Myocyte (in vitro differentiated cells): Measurements from ENCODE around the gene PRKCZ. TPM values are rescaled to one million over a fixed set of nuclear protein-coding genes. Genes with fewer than 3 reads are reported as not detected.

Experiments used
- DNase-seq: peaks from one replicate; pipeline ENCODE4 v3.0.0-alpha.2; 2012; ENCODE audit warnings: low read depth
- total RNA-seq: library from RNA; depleted of rRNA; stranded (reverse); fragments of >200 nt; gene quantifications from 2 replicates; pipeline ENCODE4 v1.2.3, GENCODE V29; 2014

Gene PRKCZ
- total RNA-seq, 1 donor from 2014 or later, result 0.27 TPM

GRCh38 chr1:2155147-2155598 is 105.0 kb downstream of the PRKCZ start:
- DNase-seq, result no peak

GRCh38 chr1:2155788-2156187 is 105.6 kb downstream of the PRKCZ start:
- peak; percentile 26 for DNase-seq

DNA sequence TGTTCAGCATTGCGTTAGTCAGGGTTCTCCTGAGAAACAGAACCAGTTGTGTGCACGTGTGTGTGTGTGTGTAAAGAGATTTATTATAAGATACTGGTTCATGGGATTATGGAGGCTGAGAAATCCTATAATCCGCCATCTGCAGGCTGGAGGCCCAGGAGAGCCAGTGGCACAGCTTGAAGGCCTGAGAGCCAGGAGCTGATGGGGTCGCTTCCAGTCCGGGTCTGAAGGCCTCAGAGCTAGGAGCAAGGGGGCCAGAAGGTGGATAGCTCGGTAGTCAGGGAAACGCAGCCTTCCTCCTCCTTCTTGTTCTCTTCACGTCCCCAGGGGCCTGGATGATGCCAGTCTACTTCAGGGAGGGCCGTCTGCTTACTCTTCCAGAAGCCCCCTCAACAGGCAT is 106.7 kb downstream of the PRKCZ start:
- DNase-seq, result no peak

DNA sequence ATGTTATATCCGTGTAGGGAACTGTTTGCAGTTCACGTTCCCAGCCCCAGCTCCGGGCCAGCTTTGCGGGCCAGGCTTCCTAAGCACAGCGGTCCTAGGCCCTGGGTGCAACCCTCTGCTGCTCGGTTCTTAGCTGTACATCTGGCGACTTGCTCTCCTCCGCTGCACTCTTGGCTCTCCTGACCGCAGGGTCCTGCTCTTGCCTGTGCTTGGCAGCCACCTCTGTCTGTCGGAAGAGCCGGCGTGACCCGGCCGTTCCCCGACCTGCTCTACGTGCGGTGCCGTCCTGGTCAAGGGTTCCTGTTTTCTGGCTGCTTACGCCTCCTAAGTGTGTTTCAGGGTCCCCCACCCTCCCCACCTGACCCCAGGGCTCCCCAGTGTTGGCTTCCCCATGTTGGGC is 107.6 kb downstream of the PRKCZ start:
- no peak for DNase-seq

DNA sequence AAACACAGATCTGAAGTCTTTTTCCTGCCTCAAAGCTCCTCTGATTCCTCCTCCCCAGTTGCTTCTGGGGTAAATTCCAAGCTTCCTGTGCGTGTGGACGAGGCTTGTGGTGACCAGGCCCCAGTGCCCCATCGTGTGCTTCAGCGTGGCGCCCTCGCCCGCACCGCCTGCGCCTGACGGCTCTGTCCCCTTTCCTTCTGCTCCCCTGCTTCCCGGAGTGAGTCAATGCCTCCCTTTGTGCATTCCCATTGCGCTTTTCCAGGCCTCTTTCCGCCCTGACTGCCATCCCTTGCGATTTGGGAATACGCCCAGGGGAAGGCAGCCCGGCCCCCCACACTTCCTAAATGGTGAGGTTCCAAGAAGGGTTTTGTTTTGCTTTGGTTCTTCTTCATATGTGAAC is 108.1 kb downstream of the PRKCZ start:
- DNase-seq, result no peak

GRCh38 chr1:2159124-2159523 is 108.9 kb downstream of the PRKCZ start:
- no peak for DNase-seq

GRCh38 chr1:2160451-2161300 is 110.5 kb downstream of the PRKCZ start:
- DNase-seq, result no peak

GRCh38 chr1:2163205-2163604 is 113.0 kb downstream of the PRKCZ start:
- DNase-seq, result no peak

DNA sequence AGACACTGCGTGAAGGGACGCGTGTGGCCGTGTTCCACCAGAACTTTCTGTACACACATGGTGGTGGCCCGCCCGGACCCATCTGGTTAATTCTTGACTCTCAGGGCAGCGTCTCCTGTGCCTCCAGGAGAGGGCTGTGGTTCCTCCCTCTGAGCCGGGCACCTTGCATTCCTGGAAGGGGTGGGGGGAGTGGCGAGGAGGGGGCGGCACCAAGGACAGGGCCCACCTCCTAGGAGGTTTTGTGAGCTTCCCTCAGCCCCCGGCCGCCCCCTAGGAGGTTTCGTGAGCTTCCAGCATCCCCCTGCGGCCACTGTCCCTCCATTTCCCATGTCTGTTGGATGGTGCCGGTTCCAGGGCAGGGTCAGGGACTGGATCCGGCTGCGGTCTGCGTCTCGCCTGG is 115.4 kb downstream of the PRKCZ start:
- DNase-seq, result no peak

- DNase-seq, result no peak
Measured at GRCh38 chr1:2166254-2166653, 116.0 kb downstream of the PRKCZ start.

DNA sequence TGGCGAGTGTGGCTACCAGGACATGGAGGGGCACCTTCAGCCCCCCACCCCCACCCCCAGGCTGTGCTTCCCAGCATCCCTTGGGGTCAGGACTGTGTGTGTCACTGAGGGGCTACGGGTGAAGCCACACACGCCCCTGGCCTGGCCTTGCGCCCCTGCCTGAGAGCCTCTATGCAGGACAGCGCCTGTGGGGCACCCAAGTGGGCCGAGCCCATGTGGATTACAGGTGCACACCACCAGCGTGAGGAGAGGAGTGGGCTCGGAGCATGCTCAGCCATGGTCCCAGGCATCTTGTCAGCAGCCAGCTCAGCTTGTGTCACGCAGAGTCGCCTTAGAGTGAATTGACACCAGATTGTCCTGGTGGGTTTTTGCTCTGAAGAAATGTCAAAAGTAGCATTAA is 116.5 kb downstream of the PRKCZ start:
- no peak for DNase-seq

DNA sequence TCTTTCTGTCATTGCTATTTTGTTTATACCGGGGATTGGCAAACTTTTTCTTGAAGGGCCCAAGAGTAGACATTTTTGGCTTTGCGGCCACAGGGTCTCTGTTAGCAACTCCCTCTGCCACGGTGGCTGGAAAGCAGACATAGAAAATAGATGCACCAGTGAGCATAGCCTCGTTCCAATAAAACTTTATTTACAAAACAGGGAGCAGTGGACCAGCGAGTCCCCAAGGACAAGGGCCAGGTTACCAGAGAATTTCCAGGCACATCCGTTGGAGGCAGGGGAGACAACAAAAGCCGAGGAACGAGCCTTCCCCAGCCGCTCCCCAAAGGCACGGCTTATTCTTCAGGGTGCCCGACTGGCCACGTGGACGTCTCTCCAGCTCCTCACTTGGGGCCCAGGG is 117.9 kb downstream of the PRKCZ start:
- no peak for DNase-seq

DNA sequence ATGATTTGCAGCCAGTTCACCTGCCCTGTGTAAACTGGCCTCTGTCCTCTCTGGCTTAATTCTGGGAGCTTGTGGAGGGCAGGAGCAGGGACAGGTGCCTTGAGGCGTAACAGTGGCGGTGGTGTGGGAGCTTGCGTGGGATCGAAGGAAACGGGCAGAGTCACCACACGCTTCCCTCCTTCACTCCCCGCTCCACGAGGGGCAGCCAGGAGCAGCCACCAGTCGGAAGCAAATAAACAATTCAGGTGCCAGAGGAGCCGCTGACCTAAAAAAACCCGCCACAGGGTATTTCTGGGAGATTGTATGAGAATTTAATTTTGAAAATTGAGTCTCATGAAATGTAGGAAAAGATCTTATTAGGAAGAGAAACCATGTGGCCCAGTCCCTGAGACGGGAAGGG is 118.3 kb downstream of the PRKCZ start:
- no peak for DNase-seq

- DNase-seq, result no peak
Measured at GRCh38 chr1:2169200-2169836, 119.1 kb downstream of the PRKCZ start.

DNA sequence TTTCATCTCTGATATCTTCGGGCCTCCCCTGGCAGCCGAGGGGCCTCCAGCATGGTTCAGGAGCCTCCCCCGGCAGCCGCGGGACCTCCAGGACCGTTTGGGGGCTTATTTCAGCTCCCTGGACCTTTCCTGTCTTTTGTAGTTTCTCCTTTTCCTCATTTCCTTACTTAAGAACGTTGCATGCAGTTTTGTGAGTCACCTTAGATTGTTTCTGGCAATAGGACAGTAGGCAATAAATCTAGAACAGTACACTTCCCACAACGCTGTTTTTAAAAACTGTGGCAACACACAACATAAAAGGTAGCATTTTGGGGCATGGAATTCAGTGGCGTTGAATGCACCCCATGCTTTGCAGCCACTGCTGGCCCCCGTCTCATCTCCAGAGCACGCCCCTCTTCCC is 120.0 kb downstream of the PRKCZ start:
- no peak for DNase-seq

DNA sequence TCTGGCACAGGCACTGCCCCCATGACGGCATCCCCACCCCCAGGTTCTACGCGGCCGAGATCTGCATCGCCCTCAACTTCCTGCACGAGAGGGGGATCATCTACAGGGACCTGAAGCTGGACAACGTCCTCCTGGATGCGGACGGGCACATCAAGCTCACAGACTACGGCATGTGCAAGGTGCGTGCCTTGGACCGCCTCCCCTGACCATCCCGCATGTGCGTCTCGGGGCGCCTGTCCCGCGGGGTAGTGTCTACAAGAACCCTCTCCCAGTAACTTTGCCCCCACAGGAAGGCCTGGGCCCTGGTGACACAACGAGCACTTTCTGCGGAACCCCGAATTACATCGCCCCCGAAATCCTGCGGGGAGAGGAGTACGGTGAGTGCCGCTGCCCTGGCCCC is 121.8 kb downstream of the PRKCZ start:
- no peak for DNase-seq

GRCh38 chr1:2172551-2173146 is 122.4 kb downstream of the PRKCZ start:
- no peak for DNase-seq

DNA sequence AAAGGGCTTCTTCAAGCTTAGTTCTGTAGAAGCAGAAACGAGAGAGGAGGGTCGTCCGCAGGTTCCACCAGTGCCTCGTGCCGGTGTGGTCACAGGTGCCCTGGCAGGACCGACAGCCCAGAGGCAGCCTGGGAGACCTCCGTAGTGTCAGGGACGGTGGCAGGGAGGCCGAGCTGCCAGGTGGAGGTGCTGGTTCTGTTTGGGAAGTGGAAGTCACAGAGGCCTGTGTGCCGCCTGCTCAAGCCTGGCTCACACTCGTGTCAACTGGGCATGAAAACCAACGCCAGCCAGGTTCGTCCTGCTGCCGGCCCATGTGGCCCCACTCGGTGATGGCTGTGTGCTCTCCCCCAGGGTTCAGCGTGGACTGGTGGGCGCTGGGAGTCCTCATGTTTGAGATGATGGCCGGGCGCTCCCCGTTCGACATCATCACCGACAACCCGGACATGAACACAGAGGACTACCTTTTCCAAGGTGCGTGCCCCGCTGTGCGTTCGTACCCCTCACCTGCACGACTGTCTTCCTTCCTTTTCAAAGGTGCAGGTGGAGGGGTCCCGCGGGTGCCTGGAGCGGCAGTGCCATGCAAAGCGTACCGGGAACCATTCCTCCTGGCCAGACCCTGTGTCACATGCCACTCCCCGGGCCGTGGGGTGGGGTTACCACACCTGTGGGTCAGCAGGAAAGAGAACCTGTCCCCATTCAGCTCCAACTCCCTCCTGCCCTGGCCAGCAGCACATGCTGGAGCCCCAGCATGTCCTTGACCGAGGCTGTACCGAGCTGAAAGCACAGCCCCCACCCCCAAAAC is 123.5 kb downstream of the PRKCZ start:
- DNase-seq, result no peak

GRCh38 chr1:2174348-2175054 is 124.3 kb downstream of the PRKCZ start:
- DNase-seq, result peak; percentile 65

- DNase-seq, result no peak
Measured at GRCh38 chr1:2175055-2175414, 124.8 kb downstream of the PRKCZ start.
